Thyroid gland (tissue), 4 donors: Measurements from ENCODE around the gene UPB1. TPM values are rescaled to one million over a fixed set of nuclear protein-coding genes. Genes with fewer than 3 reads are reported as not detected.

ENCODE experiments used
- DNase-seq, 2 donors: peaks; one replicate each; pipeline ENCODE4 v3.0.0-alpha.2; 2019
- H3K27ac ChIP-seq, 3 donors: fragments of 200-600 bp; sonication (generic); 1 replicate in 2 of 3; 2 replicates in 1 of 3; pipeline ENCODE4 v1.5.1; 2016 to 2019; ENCODE audit warnings: mild to moderate bottlenecking in 1 of 3, moderate library complexity in 1 of 3
- H3K27me3 ChIP-seq: fragments of 200-600 bp; sonication (generic); one replicate; pipeline ENCODE4 v1.5.1; 2019
- H3K36me3 ChIP-seq, 2 donors: fragments of 200-600 bp; sonication (generic); one replicate each; pipeline ENCODE4 v1.5.1; 2016 to 2019
- H3K4me1 ChIP-seq, 2 donors: fragments of 200-600 bp; sonication (generic); one replicate each; pipeline ENCODE4 v1.5.1; 2017 to 2019
- H3K4me3 ChIP-seq, 3 donors: fragments of 200-600 bp; sonication (generic); replicated peaks in 1 of 3; 1 replicate in 2 of 3; 2 replicates in 1 of 3; pipeline ENCODE4 v1.5.1; 2016; ENCODE audit warnings: mild to moderate bottlenecking in 1 of 3
- H3K9me3 ChIP-seq: fragments of 200-600 bp; sonication (generic); one replicate; pipeline ENCODE4 v1.5.1; 2017
- CTCF ChIP-seq, 6 experiments: fragments of 200-600 bp in 3 of 6; fragments of 450-650 bp in 3 of 6; sonication (generic) in 3 of 6; IDR thresholded peaks; one replicate each; pipeline ENCODE4 v1.5.1; 2016 to 2019; ENCODE audit warnings: antibody characterized with exemption in 6 of 6, mild to moderate bottlenecking in 2 of 6, inconsistent platforms in 1 of 6, moderate library complexity in 1 of 6
- POLR2A ChIP-seq, 2 donors: fragments of 450-650 bp; IDR thresholded peaks; one replicate each; pipeline ENCODE4 v1.6.1; 2017; ENCODE audit warnings: antibody characterized with exemption in 2 of 2, mild to moderate bottlenecking in 2 of 2, moderate library complexity in 1 of 2
- WGBS, 2 donors: methylation state at CpG; one replicate each; pipeline ENCODE4 v1.1.5; 2017; 5-methylcytosine and 5-hydroxymethylcytosine counted together
- intact Hi-C: fragments of 100-400 bp; cut with DNase I; formaldehyde crosslinking; loops from one replicate; pipeline ENCODE4 v1.15.1; 2023
- total RNA-seq, 4 donors: library from RNA; depleted of rRNA; stranded (reverse); fragments of >200 nt; gene quantifications; one replicate each; pipeline ENCODE4 v1.2.3, GENCODE V29; 2016

UPB1 gene
- total RNA-seq, 4 donors from 2014 or later: not detected

DNA sequence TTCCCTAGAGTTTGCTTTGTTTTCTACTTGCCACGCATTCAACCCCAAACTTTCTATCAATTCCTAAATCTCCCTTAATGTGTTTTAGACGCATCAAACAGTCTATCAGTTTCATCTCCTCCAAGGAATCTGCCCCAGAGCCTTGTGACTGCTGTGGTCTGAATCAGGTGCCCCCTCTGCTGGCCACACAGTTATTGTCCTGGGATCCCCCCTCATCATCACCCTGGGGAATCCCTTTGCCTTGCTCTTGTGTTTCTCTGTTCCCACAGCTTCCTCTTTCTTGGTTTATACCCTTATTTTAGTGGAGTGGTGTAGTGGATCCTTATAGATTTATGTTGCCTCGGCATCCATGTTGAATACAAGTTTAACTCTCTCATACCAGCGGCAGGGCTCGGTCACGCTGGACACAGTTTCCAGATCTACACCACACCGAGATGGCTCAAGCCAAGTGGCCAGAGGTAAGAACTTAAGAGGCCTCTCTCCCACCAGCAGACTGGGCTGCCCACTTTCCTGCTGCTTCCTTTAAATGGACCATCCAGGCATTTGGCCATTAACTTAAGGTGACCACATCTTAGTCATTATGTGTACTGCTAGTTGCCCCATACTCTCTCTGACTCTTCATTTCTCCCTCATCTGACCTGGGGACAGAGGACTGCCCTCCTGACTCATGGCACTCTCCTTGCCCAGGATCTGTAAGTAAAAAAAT is 8.2 kb downstream of the UPB1 start:
- 77 to 79% methylated on average over 7 of the region's 7 CpGs for WGBS, 2 donors
- Histone ChIP-seq H3K9me3 (no peaks in the 10 kb centered on the region), H3K27ac (no peak overlapping the region), H3K36me3 (no peaks in the 10 kb centered on the region), H3K4me3 (no peak overlapping the region), H3K4me1 (peaks cover 0 to 6% of the 10 kb centered on the region in 2 donors), H3K27me3 (no peaks in the 10 kb centered on the region)
- DNase-seq: peak; percentile 50 to 59
- intact Hi-C loops: loop anchor here (2.0 kb wide), 1 partner anchor 80 kb away; no protein-coding TSS in a partner anchor
- no peak for TF ChIP-seq POLR2A (IDR thresholded peaks at IDR 0.05)
- TF ChIP-seq CTCF (IDR thresholded peaks at IDR 0.05): peak; percentile 26 to 62 (median 44)

- WGBS, 2 donors: 84 to 88% methylated on average over 5 of the region's 5 CpGs
- no peak overlapping the region for H3K27ac ChIP-seq
These were observed 8.8 kb downstream of the UPB1 start for GRCh38 chr22:24503843-24504338.

DNA sequence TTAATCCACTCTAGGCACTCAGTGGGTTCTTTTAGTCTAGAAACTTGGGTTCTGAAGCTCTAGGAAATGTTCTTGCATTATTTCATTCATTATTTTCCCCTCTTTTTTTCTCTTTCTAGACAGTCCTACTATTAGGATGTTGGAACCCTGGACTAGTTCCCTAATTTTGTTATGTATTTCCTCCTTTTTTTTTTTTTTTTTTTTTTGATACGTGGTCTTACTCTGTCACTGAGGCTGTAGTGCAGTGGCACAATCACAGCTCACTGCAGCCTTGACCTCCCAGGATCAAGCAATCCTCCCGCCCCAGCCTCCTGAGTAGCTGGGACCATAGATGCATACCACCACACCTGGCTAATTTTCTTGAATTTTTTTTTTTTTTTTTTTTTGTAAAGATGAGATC is 9.4 kb downstream of the UPB1 start:
- DNase-seq: no peak
- 91 to 93% methylated on average over 2 of the region's 2 CpGs for WGBS, 2 donors
- intact Hi-C loops: no loop called here
- no peak overlapping the region for H3K27ac ChIP-seq
- no peaks in the 10 kb centered on the region for H3K36me3 ChIP-seq
- peaks cover 0 to 6% of the 10 kb centered on the region in 2 donors for H3K4me1 ChIP-seq
- H3K4me3 ChIP-seq: no peak overlapping the region
- H3K9me3 ChIP-seq: no peaks in the 10 kb centered on the region
- TF ChIP-seq POLR2A (IDR thresholded peaks at IDR 0.05) (no peak), CTCF (IDR thresholded peaks at IDR 0.05) (no peak)
- no peaks in the 10 kb centered on the region for H3K27me3 ChIP-seq

More at GRCh38 chr22:24503843-24504338, 8.8 kb downstream of the UPB1 start:
- Histone ChIP-seq H3K9me3 (no peaks in the 10 kb centered on the region), H3K4me3 (no peak overlapping the region), H3K36me3 (no peaks in the 10 kb centered on the region), H3K4me1 (peaks cover 0 to 6% of the 10 kb centered on the region in 2 donors), H3K27me3 (no peaks in the 10 kb centered on the region)
- intact Hi-C loops: loop anchor here (2.0 kb wide), 1 partner anchor 81 kb away; no protein-coding TSS in a partner anchor
- DNase-seq: no peak
- TF ChIP-seq CTCF (IDR thresholded peaks at IDR 0.05): no peak
- no peak for TF ChIP-seq POLR2A (IDR thresholded peaks at IDR 0.05)

GRCh38 chr22:24504956-24505736 is 10.0 kb downstream of the UPB1 start:
- H3K27me3 ChIP-seq: no peaks in the 10 kb centered on the region
- intact Hi-C loops: no loop called here
- no peak for DNase-seq
- no peaks in the 10 kb centered on the region for H3K9me3 ChIP-seq
- H3K4me1 ChIP-seq: peaks cover 1 to 6% of the 10 kb centered on the region in 2 donors
- H3K4me3 ChIP-seq: no peak overlapping the region
- no peaks in the 10 kb centered on the region for H3K36me3 ChIP-seq
- no peak for TF ChIP-seq POLR2A (IDR thresholded peaks at IDR 0.05)
- no peak for TF ChIP-seq CTCF (IDR thresholded peaks at IDR 0.05)
- WGBS, 2 donors: 93 to 99% methylated on average over 3 of the region's 3 CpGs
- H3K27ac ChIP-seq: no peak overlapping the region
